ENCODE results near the gene ABI3BP.

The ABI3BP gene

DNA sequence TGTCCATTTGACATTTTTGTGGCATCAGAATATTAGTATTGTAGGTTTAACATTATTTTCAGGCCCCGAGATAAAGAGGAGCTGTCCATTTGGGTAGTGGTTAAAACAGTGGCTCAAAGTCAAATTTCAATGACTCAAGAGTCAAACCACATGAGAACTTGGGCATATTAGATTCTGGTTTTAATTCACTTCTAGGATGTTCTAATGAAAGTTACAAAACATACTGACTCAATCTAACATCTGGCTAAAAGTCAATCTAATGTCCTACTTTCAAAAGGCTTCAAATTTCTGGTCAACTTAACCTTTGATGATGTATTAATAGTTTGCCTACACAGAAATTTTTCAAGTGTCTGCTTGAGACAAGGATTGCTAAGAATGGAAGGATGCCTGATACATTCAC, 112.4 kb downstream of the ABI3BP start:
- no peak overlapping the region for H3K27ac ChIP-seq (ENCODE audit: low read length)
- H3K4me1 ChIP-seq (ENCODE audit: control insufficient read depth in 1 of 2, insufficient read depth in 2 of 2, low read length in 2 of 2): peaks cover 11 to 19% of the 10 kb centered on the region in 2 donors
- H3K9me3 ChIP-seq (ENCODE audit: control insufficient read depth in 1 of 2, low read length in 2 of 2): no peaks in the 10 kb centered on the region
- H3K27me3 ChIP-seq (ENCODE audit: low read depth, low read length): no peaks in the 10 kb centered on the region
- H3K4me3 ChIP-seq (ENCODE audit: low read depth in 1 of 2, low read length in 2 of 2): no peak overlapping the region
- H3K36me3 ChIP-seq (ENCODE audit: control insufficient read depth in 1 of 2, insufficient read depth in 2 of 2, low read length in 2 of 2): no peaks in the 10 kb centered on the region

GRCh38 chr3:100880072-100880471, 113.1 kb downstream of the ABI3BP start:
- H3K27ac ChIP-seq (ENCODE audit: low read length): peak overlapping the region; percentile 3
- H3K36me3 ChIP-seq (ENCODE audit: control insufficient read depth in 1 of 2, insufficient read depth in 2 of 2, low read length in 2 of 2): no peaks in the 10 kb centered on the region
- H3K4me3 ChIP-seq (ENCODE audit: low read depth in 1 of 2, low read length in 2 of 2): no peak overlapping the region
- no peaks in the 10 kb centered on the region for H3K27me3 ChIP-seq (ENCODE audit: low read depth, low read length)
- H3K9me3 ChIP-seq (ENCODE audit: control insufficient read depth in 1 of 2, low read length in 2 of 2): no peaks in the 10 kb centered on the region
- peaks cover 15 to 24% of the 10 kb centered on the region in 2 donors for H3K4me1 ChIP-seq (ENCODE audit: control insufficient read depth in 1 of 2, insufficient read depth in 2 of 2, low read length in 2 of 2)

DNA sequence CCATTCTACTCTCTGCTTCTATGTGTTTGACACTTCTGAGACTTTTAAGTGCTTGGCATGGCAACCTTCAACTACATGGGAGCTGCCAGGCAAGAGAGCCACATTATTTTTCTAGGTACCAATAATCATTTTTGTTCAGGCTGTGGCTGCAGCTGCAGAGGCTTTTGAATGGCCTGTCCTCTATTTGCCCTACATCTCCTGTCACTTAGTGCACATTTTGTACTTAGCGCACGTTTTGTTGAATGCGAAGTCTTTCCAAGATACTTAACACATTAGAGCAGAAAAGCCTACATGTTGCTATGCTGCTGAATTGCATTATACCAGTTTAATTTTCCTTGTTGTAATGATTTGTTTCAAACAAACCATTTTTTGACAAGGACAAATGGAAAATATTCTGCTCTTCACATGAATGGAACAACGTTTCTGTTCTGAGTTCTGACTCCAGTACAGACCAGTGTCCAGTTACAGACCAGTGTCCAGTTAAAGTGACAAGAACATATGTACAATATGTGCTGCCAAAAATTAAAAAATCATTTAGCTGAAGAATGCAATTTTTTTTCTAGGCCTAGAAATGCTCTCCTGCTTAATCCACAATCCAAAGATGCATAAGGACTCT, 113.9 kb downstream of the ABI3BP start:
- no peak overlapping the region for H3K27ac ChIP-seq (ENCODE audit: low read length)

DNA sequence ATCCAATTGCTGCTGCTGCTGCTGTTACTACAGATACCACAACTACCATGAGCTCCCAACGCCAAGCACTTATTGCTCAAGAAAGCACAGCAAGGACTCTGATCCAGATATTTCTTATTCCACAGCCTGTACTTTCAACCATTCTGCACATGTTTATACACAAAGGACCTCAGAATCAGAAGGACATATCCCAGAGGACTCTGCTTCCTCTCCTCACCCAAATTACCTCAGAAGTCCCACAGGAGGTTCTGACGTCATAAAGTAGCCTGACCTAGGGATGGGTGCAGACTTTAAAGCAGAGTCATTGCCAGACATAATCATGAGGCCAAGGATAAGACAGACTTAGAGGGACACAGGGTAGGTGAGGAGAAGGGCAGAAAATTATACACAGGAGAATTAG, 115.9 kb downstream of the ABI3BP start:
- Histone ChIP-seq H3K27ac (ENCODE audit: low read length) (no peak overlapping the region), H3K4me3 (ENCODE audit: low read depth in 1 of 2, low read length in 2 of 2) (no peak overlapping the region), H3K4me1 (ENCODE audit: control insufficient read depth in 1 of 2, insufficient read depth in 2 of 2, low read length in 2 of 2) (peaks cover 15 to 24% of the 10 kb centered on the region in 2 donors)

More for the DNA sequence above, 113.9 kb downstream of the ABI3BP start:
- H3K4me3 ChIP-seq (ENCODE audit: low read depth in 1 of 2, low read length in 2 of 2): no peak overlapping the region
- no peaks in the 10 kb centered on the region for H3K36me3 ChIP-seq (ENCODE audit: control insufficient read depth in 1 of 2, insufficient read depth in 2 of 2, low read length in 2 of 2)
- no peaks in the 10 kb centered on the region for H3K27me3 ChIP-seq (ENCODE audit: low read depth, low read length)
- H3K4me1 ChIP-seq (ENCODE audit: control insufficient read depth in 1 of 2, insufficient read depth in 2 of 2, low read length in 2 of 2): peaks cover 15 to 24% of the 10 kb centered on the region in 2 donors
- H3K9me3 ChIP-seq (ENCODE audit: control insufficient read depth in 1 of 2, low read length in 2 of 2): no peaks in the 10 kb centered on the region

DNA sequence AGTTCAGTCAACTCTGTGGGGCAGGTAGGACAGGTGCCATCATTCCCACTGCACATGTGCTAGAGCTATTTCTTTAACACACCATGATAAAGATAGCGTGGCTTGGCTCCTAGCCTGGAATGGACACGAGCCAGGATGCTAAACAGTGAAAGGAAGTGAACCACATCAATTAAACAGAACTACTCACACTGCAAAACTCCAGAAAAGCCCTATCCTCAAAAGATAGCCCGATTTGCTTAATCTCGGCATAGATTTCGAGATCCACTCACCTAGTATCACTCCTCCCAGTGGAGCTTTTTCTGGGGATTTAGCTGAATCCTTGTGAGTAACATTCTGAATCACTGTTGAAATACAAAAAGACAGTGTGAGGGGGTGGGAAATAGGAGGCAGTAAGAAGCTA, 118.0 kb downstream of the ABI3BP start:
- no peaks in the 10 kb centered on the region for H3K36me3 ChIP-seq (ENCODE audit: control insufficient read depth in 1 of 2, insufficient read depth in 2 of 2, low read length in 2 of 2)
- no peak overlapping the region for H3K4me3 ChIP-seq (ENCODE audit: low read depth in 1 of 2, low read length in 2 of 2)
- no peaks in the 10 kb centered on the region for H3K9me3 ChIP-seq (ENCODE audit: control insufficient read depth in 1 of 2, low read length in 2 of 2)
- H3K4me1 ChIP-seq (ENCODE audit: control insufficient read depth in 1 of 2, insufficient read depth in 2 of 2, low read length in 2 of 2): peaks cover 13 to 19% of the 10 kb centered on the region in 2 donors
- H3K27me3 ChIP-seq (ENCODE audit: low read depth, low read length): no peaks in the 10 kb centered on the region
- no peak overlapping the region for H3K27ac ChIP-seq (ENCODE audit: low read length)

More for the DNA sequence above, 115.9 kb downstream of the ABI3BP start:
- no peaks in the 10 kb centered on the region for H3K27me3 ChIP-seq (ENCODE audit: low read depth, low read length)
- no peaks in the 10 kb centered on the region for H3K9me3 ChIP-seq (ENCODE audit: control insufficient read depth in 1 of 2, low read length in 2 of 2)
- no peaks in the 10 kb centered on the region for H3K36me3 ChIP-seq (ENCODE audit: control insufficient read depth in 1 of 2, insufficient read depth in 2 of 2, low read length in 2 of 2)

DNA sequence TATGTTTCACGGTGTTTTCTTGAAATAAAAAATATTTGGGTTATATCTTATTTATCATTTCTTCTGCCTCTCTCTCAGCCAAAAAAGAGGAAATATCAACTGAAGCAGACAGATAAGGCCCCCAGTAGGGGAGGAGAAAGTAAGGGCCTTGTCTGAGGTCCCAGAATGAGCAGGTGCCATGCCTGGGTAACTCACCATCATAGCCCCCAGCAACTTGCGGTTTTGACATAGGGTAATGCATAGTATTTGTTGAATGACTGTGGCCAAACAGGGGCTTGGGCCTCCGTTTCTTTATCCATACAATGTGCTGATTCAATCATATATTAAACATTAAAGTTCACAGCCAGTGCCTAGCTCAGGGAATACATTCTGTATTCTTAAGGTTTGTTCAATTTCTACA, 119.6 kb downstream of the ABI3BP start:
- Histone ChIP-seq H3K27me3 (ENCODE audit: low read depth, low read length) (no peaks in the 10 kb centered on the region), H3K36me3 (ENCODE audit: control insufficient read depth in 1 of 2, insufficient read depth in 2 of 2, low read length in 2 of 2) (no peaks in the 10 kb centered on the region), H3K9me3 (ENCODE audit: control insufficient read depth in 1 of 2, low read length in 2 of 2) (no peaks in the 10 kb centered on the region), H3K4me3 (ENCODE audit: low read depth in 1 of 2, low read length in 2 of 2) (no peak overlapping the region), H3K27ac (ENCODE audit: low read length) (no peak overlapping the region), H3K4me1 (ENCODE audit: control insufficient read depth in 1 of 2, insufficient read depth in 2 of 2, low read length in 2 of 2) (peaks cover 4 to 6% of the 10 kb centered on the region in 2 donors)

DNA sequence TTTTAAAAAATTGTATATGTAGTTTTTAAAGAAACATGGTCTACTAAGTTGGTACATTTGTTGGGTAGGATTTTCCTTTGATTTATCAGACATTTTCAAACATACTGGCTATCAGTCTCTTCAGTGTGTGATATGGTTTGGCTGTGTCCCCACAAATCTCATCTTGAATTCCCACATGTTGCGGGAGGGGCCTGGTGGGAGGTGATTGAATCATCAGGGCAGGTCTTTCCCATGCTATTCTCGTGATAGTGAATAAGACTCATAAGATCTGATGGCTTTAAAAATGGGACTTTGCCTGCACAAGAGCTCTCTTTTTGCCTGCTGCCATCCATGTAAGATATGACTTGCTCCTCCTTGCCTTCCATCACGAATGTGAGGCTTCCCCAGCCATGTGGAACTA, 121.9 kb downstream of the ABI3BP start:
- Histone ChIP-seq H3K9me3 (ENCODE audit: control insufficient read depth in 1 of 2, low read length in 2 of 2) (no peaks in the 10 kb centered on the region), H3K36me3 (ENCODE audit: control insufficient read depth in 1 of 2, insufficient read depth in 2 of 2, low read length in 2 of 2) (no peaks in the 10 kb centered on the region), H3K4me3 (ENCODE audit: low read depth in 1 of 2, low read length in 2 of 2) (no peak overlapping the region), H3K27me3 (ENCODE audit: low read depth, low read length) (no peaks in the 10 kb centered on the region), H3K4me1 (ENCODE audit: control insufficient read depth in 1 of 2, insufficient read depth in 2 of 2, low read length in 2 of 2) (peaks cover 4 to 6% of the 10 kb centered on the region in 2 donors), H3K27ac (ENCODE audit: low read length) (no peak overlapping the region)

GRCh38 chr3:100869787-100870186, 123.4 kb downstream of the ABI3BP start:
- Histone ChIP-seq H3K27ac (ENCODE audit: low read length) (no peak overlapping the region), H3K4me3 (ENCODE audit: low read depth in 1 of 2, low read length in 2 of 2) (no peak overlapping the region), H3K9me3 (ENCODE audit: control insufficient read depth in 1 of 2, low read length in 2 of 2) (no peaks in the 10 kb centered on the region), H3K27me3 (ENCODE audit: low read depth, low read length) (no peaks in the 10 kb centered on the region), H3K36me3 (ENCODE audit: control insufficient read depth in 1 of 2, insufficient read depth in 2 of 2, low read length in 2 of 2) (no peaks in the 10 kb centered on the region), H3K4me1 (ENCODE audit: control insufficient read depth in 1 of 2, insufficient read depth in 2 of 2, low read length in 2 of 2) (no peaks in the 10 kb centered on the region)

DNA sequence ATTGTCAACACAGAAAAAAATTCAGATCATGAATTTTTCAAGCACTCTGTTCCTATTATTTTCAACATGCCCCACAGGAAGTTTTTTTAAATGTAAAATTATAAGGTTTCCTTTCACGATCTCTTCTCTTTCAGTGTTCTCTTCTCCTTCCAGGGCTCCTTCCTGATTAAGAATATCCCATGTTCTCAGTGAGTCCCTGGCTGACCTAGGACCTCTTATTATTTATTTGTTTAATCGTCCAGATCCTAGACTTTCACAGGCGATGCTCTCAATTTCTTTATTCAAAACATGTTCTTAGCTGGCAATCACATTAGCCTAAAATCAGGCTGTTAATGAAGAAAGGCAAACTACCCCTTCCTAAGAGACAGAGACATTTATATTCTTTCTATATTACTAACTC, 124.3 kb downstream of the ABI3BP start:
- Histone ChIP-seq H3K4me1 (ENCODE audit: control insufficient read depth in 1 of 2, insufficient read depth in 2 of 2, low read length in 2 of 2) (no peaks in the 10 kb centered on the region), H3K4me3 (ENCODE audit: low read depth in 1 of 2, low read length in 2 of 2) (no peak overlapping the region), H3K27me3 (ENCODE audit: low read depth, low read length) (no peaks in the 10 kb centered on the region), H3K9me3 (ENCODE audit: control insufficient read depth in 1 of 2, low read length in 2 of 2) (no peaks in the 10 kb centered on the region), H3K36me3 (ENCODE audit: control insufficient read depth in 1 of 2, insufficient read depth in 2 of 2, low read length in 2 of 2) (no peaks in the 10 kb centered on the region), H3K27ac (ENCODE audit: low read length) (no peak overlapping the region)

DNA sequence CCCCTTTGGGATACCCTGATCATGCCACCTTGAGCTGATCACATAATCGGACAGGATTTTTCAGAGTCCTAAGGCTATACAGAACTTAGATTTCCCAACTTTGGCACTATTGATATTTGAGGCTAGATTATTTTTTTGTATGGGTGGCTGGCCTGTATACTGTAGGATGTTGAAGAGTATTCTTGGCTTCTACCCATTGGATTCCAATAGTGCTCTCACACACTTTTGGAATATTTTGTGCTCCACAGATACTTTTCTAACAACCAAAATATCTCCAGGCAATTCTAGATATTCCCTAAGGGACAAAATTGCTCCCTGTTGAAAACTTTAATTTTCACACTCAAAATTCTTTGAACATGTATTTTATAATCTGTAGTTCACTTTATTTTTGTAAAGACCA, 125.1 kb downstream of the ABI3BP start:
- Histone ChIP-seq H3K36me3 (ENCODE audit: control insufficient read depth in 1 of 2, insufficient read depth in 2 of 2, low read length in 2 of 2) (no peaks in the 10 kb centered on the region), H3K27me3 (ENCODE audit: low read depth, low read length) (no peaks in the 10 kb centered on the region), H3K27ac (ENCODE audit: low read length) (no peak overlapping the region), H3K9me3 (ENCODE audit: control insufficient read depth in 1 of 2, low read length in 2 of 2) (no peaks in the 10 kb centered on the region), H3K4me3 (ENCODE audit: low read depth in 1 of 2, low read length in 2 of 2) (no peak overlapping the region), H3K4me1 (ENCODE audit: control insufficient read depth in 1 of 2, insufficient read depth in 2 of 2, low read length in 2 of 2) (no peaks in the 10 kb centered on the region)

- Histone ChIP-seq H3K36me3 (ENCODE audit: control insufficient read depth in 1 of 2, insufficient read depth in 2 of 2, low read length in 2 of 2) (no peaks in the 10 kb centered on the region), H3K9me3 (ENCODE audit: control insufficient read depth in 1 of 2, low read length in 2 of 2) (no peaks in the 10 kb centered on the region), H3K27me3 (ENCODE audit: low read depth, low read length) (no peaks in the 10 kb centered on the region), H3K4me3 (ENCODE audit: low read depth in 1 of 2, low read length in 2 of 2) (no peak overlapping the region), H3K4me1 (ENCODE audit: control insufficient read depth in 1 of 2, insufficient read depth in 2 of 2, low read length in 2 of 2) (no peaks in the 10 kb centered on the region), H3K27ac (ENCODE audit: low read length) (no peak overlapping the region)
Observed at GRCh38 chr3:100865442-100865841, 127.8 kb downstream of the ABI3BP start.
